SU-DHL-6 (cell line): ENCODE results near the gene RNF150.

ENCODE experiments used
- H2AFZ ChIP-seq: fragments of 200-600 bp; sonication (generic); 2 replicates; pipeline ENCODE4 v1.6.1; 2014; ENCODE audit warnings: low read depth, mild to moderate bottlenecking, moderate library complexity, mixed read lengths, antibody characterized with exemption, low read length; ENCODE audit not compliant: severe bottlenecking
- H3F3A ChIP-seq: fragments of 200-600 bp; shearing (Covaris generic); 2 replicates; pipeline ENCODE4 v1.6.0; 2016; ENCODE audit warnings: antibody characterized with exemption, mild to moderate bottlenecking; ENCODE audit not compliant: insufficient read depth
- H3K27ac ChIP-seq: fragments of 200-600 bp; sonication (generic); 2 replicates; pipeline ENCODE4 v1.5.1; 2016; ENCODE audit warnings: low read depth, mild to moderate bottlenecking, low read length, moderate library complexity, mixed read lengths
- H3K27me3 ChIP-seq: fragments of 200-600 bp; sonication (generic), shearing (Covaris generic); 2 replicates; pipeline ENCODE4 v1.6.0; 2014; ENCODE audit warnings: mild to moderate bottlenecking, low read length
- H3K36me3 ChIP-seq: fragments of 200-600 bp; sonication (generic); 2 replicates; pipeline ENCODE4 v1.6.1; 2014; ENCODE audit warnings: mild to moderate bottlenecking, low read length, mixed read lengths
- H3K4me2 ChIP-seq: fragments of 300-600, 200-600 bp; shearing (Covaris generic), sonication (generic); 2 replicates; pipeline ENCODE4 v1.6.0; 2014; ENCODE audit warnings: low read length, low read depth, mild to moderate bottlenecking; ENCODE audit not compliant: poor library complexity, severe bottlenecking
- H3K4me3 ChIP-seq: fragments of 200-600 bp; sonication (generic); 2 replicates; pipeline ENCODE4 v1.5.1; 2014; ENCODE audit warnings: antibody characterized with exemption, low read length, mild to moderate bottlenecking, mixed read lengths; ENCODE audit not compliant: insufficient read depth, poor library complexity, severe bottlenecking
- H3K79me2 ChIP-seq: fragments of 200-600 bp; sonication (generic); 2 replicates; pipeline ENCODE4 v1.6.1; 2014; ENCODE audit warnings: mild to moderate bottlenecking, low read length, moderate library complexity; ENCODE audit not compliant: insufficient read depth
- H3K9ac ChIP-seq: fragments of 200-600 bp; sonication (generic); 2 replicates; pipeline ENCODE4 v1.7.0; 2014; ENCODE audit warnings: mild to moderate bottlenecking, low read length
- H3K9me2 ChIP-seq: fragments of 200-600 bp; sonication (generic); replicated peaks from 2 replicates; pipeline ENCODE4 v1.6.1; 2014; ENCODE audit warnings: low read length; ENCODE audit not compliant: insufficient read depth
- H3K9me3 ChIP-seq: fragments of 200-600 bp; sonication (generic); 2 replicates; pipeline ENCODE4 v1.6.1; 2014; ENCODE audit warnings: low read length, mixed read lengths; ENCODE audit not compliant: insufficient read depth
- H4K20me1 ChIP-seq: fragments of 200-600 bp; sonication (generic); 2 replicates; pipeline ENCODE4 v1.6.1; 2014; ENCODE audit warnings: low read depth, mild to moderate bottlenecking, antibody characterized with exemption, low read length, moderate library complexity, mixed read lengths
- EZH2phosphoT487 ChIP-seq: fragments of 200-600 bp; sonication (generic), shearing (Covaris generic); conservative IDR thresholded peaks from 2 replicates; pipeline ENCODE4 v1.6.1; 2018; ENCODE audit warnings: mild to moderate bottlenecking, antibody characterized with exemption, low read length, moderate library complexity, mixed read lengths
- TF ChIP-seq, protein P1 (sequence below): fragments of 200-600 bp; sonication (generic); IDR thresholded peaks from one replicate; pipeline ENCODE4 v1.5.1; 2017; ENCODE audit warnings: antibody characterized with exemption, mild to moderate bottlenecking, low read length, moderate library complexity; ENCODE audit not compliant: insufficient read depth, poor library complexity, severe bottlenecking

The RNF150 gene

DNA sequence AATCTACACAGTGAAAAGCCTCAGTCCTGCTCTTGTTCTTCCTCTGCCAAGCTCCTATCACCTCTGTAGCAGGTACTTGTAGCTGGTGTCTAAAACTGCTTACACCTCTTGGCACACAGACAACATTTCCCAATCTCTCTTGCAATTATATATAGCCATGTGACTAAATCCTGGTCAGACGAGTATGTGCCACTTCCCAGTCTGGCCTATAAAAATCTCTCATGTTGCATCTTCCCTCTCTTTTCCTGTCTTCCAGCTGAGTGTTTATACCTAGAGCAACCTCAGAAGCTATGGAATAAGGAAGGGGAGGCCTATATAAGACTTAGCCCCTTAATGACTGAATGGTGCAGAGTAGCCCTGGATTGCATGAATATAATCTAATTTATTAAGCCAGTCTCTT, 105.8 kb downstream of the RNF150 start:
- no peak for TF ChIP-seq EZH2phosphoT487
- TF ChIP-seq, protein P1, sequence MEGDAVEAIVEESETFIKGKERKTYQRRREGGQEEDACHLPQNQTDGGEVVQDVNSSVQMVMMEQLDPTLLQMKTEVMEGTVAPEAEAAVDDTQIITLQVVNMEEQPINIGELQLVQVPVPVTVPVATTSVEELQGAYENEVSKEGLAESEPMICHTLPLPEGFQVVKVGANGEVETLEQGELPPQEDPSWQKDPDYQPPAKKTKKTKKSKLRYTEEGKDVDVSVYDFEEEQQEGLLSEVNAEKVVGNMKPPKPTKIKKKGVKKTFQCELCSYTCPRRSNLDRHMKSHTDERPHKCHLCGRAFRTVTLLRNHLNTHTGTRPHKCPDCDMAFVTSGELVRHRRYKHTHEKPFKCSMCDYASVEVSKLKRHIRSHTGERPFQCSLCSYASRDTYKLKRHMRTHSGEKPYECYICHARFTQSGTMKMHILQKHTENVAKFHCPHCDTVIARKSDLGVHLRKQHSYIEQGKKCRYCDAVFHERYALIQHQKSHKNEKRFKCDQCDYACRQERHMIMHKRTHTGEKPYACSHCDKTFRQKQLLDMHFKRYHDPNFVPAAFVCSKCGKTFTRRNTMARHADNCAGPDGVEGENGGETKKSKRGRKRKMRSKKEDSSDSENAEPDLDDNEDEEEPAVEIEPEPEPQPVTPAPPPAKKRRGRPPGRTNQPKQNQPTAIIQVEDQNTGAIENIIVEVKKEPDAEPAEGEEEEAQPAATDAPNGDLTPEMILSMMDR, result no peak
- Histone ChIP-seq H3K9ac (no peak overlapping the region), H2AFZ (no peak overlapping the region), H3K27ac (no peak overlapping the region), H4K20me1 (no peaks in the 10 kb centered on the region), H3K79me2 (no peaks in the 10 kb centered on the region), H3K4me3 (no peak overlapping the region), H3K9me2 (no peaks in the 10 kb centered on the region), H3K9me3 (no peaks in the 10 kb centered on the region), H3K27me3 (no peaks in the 10 kb centered on the region), H3F3A (no peaks in the 10 kb centered on the region), H3K4me2 (no peak overlapping the region), H3K36me3 (no peaks in the 10 kb centered on the region)

DNA sequence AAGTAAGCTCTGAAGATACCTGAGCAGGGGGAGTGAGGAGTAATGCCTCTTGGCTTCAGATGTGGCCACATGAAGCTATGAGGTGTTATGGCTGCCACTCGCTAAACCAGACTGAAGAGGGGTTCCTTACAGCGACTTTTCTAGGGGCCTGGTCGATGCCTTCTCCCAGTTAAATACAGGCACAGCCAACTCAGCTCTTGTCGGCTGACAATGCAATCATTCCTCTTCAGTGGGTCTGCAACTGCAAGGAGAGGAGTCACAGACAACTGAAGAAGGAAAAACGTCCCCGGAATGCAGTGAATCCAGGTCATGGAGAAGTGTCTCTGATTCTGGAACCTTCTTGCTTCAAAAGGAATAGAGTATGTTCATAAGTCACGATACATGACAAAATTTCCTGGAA, 106.4 kb downstream of the RNF150 start:
- Histone ChIP-seq H3K9ac (no peak overlapping the region), H3F3A (no peaks in the 10 kb centered on the region), H2AFZ (no peak overlapping the region), H3K9me2 (no peaks in the 10 kb centered on the region), H4K20me1 (no peaks in the 10 kb centered on the region), H3K4me3 (no peak overlapping the region), H3K36me3 (no peaks in the 10 kb centered on the region), H3K79me2 (no peaks in the 10 kb centered on the region), H3K27ac (no peak overlapping the region), H3K9me3 (no peaks in the 10 kb centered on the region), H3K27me3 (no peaks in the 10 kb centered on the region), H3K4me2 (no peak overlapping the region)
- no peak for TF ChIP-seq EZH2phosphoT487
- TF ChIP-seq, protein P1, result no peak

DNA sequence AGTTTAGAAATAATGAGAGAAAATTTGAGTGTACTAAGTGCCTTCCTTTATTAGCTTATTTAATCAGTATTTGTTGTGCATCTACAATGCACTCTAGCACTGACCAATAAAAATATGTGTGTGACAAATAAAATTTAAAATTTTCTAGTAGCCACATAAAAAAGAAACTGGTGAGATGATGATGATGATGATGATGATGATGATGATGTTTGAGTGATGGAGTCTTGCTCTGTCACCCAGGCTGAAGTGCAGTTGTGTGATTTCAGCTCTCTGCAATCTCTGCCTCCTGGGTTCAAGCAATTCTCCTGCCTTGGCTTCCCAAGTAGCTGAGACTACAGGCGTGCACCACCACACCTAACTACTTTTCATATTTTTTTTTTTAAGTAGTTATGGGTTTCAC, 110.2 kb downstream of the RNF150 start:
- Histone ChIP-seq H3K9me2 (no peaks in the 10 kb centered on the region), H3K79me2 (no peaks in the 10 kb centered on the region)

More for the DNA sequence above, 110.2 kb downstream of the RNF150 start:
- Histone ChIP-seq H3K9me3 (no peaks in the 10 kb centered on the region), H3K9ac (no peak overlapping the region), H3K27ac (no peak overlapping the region), H3K27me3 (no peaks in the 10 kb centered on the region), H3K4me2 (no peak overlapping the region), H3F3A (no peaks in the 10 kb centered on the region), H3K4me3 (no peak overlapping the region), H3K36me3 (no peaks in the 10 kb centered on the region), H4K20me1 (no peaks in the 10 kb centered on the region), H2AFZ (no peak overlapping the region)
- TF ChIP-seq EZH2phosphoT487, result no peak
- TF ChIP-seq, protein P1, result no peak
